IMR-90 (cell line): Measurements from ENCODE around the gene TSEN54. TPM values are rescaled to one million over a fixed set of nuclear protein-coding genes. Genes with fewer than 3 reads are reported as not detected.
A peak's percentile ranks its signal among the peaks of the same experiment; 100 is the strongest.

ENCODE experiments used
- ATAC-seq: fragments of 200-7000 bp; cut with Tn5 transposase; 2 replicates; pipeline ENCODE4 v1.9.1; 2020; ENCODE audit warnings: low read depth, mild to moderate bottlenecking, moderate library complexity
- BruUV-seq: library from RNA; stranded (reverse); fragments of 400-500 nt; replicated peaks from 2 replicates; lab custom pipeline; 2021; lab: Mats Ljungman, UMichigan
- CTCF ChIA-PET: fragments of 300-600 bp; formaldehyde crosslinking; extraction: SDS; loops from one replicate; lab custom pipeline; 2021; ENCODE audit warnings: antibody characterized with exemption; lab: Yijun Ruan, JAX
- POLR2A ChIA-PET: fragments of 300-600 bp; sonication (Branson Sonifier 250); formaldehyde crosslinking; loops from one replicate; lab custom pipeline; 2022; ENCODE audit warnings: antibody characterized with exemption; ENCODE audit not compliant: unreplicated experiment; lab: Charles Lee
- DNase-seq: peaks from one replicate; pipeline ENCODE4 v3.0.0; 2013
- H2AFZ ChIP-seq: replicated peaks from 2 replicates; pipeline ENCODE3; 2013; ENCODE audit warnings: low read length, mild to moderate bottlenecking; ENCODE audit not compliant: poor library complexity
- H2AK5ac ChIP-seq: 2 replicates; pipeline ENCODE4 v1.6.1; 2013; ENCODE audit warnings: low read depth, low read length, inconsistent platforms
- H2AK9ac ChIP-seq: replicated peaks from 2 replicates; pipeline ENCODE3; 2013; ENCODE audit warnings: mild to moderate bottlenecking, low read depth, low read length, moderate library complexity; ENCODE audit not compliant: poor library complexity
- H2BK120ac ChIP-seq: 2 replicates; pipeline ENCODE4 v1.6.1; 2013; ENCODE audit warnings: low read depth, low read length, inconsistent platforms
- H2BK15ac ChIP-seq: 3 replicates; pipeline ENCODE4 v1.6.1; 2013; ENCODE audit warnings: low read depth, low read length, inconsistent platforms
- H2BK20ac ChIP-seq: 2 replicates; pipeline ENCODE4 v1.6.1; 2013; ENCODE audit warnings: low read depth, mild to moderate bottlenecking, inconsistent platforms, low read length, moderate library complexity
- H2BK5ac ChIP-seq: 2 replicates; pipeline ENCODE4 v1.6.1; 2013; ENCODE audit warnings: mild to moderate bottlenecking, low read depth, low read length, inconsistent platforms; ENCODE audit not compliant: poor library complexity, severe bottlenecking
- H3K14ac ChIP-seq: replicated peaks from 2 replicates; pipeline ENCODE4 v1.6.1; 2013; ENCODE audit warnings: low read depth, low read length, inconsistent platforms
- H3K18ac ChIP-seq: 2 replicates; pipeline ENCODE4 v1.6.1; 2013; ENCODE audit warnings: low read depth, low read length, control low read depth
- H3K23ac ChIP-seq: 2 replicates; pipeline ENCODE4 v1.6.1; 2013; ENCODE audit warnings: low read depth, low read length, inconsistent platforms
- H3K27ac ChIP-seq: 2 replicates; pipeline ENCODE4 v1.5.1; 2013; ENCODE audit warnings: mild to moderate bottlenecking, control low read depth, low read length; ENCODE audit not compliant: insufficient read depth
- H3K27me3 ChIP-seq: 2 replicates; pipeline ENCODE4 v1.6.1; 2013; ENCODE audit warnings: low read length; ENCODE audit not compliant: control insufficient read depth, insufficient read depth
- H3K36me3 ChIP-seq: 2 replicates; pipeline ENCODE4 v1.6.1; 2013; ENCODE audit warnings: low read length, mixed read lengths; ENCODE audit not compliant: control insufficient read depth, insufficient read depth
- H3K4ac ChIP-seq: 2 replicates; pipeline ENCODE4 v1.6.1; 2013; ENCODE audit warnings: low read depth, low read length, inconsistent platforms
- H3K4me1 ChIP-seq: 2 replicates; pipeline ENCODE4 v1.6.1; 2013; ENCODE audit warnings: low read length, mixed read lengths; ENCODE audit not compliant: control insufficient read depth, insufficient read depth
- H3K4me2 ChIP-seq: 2 replicates; pipeline ENCODE4 v1.6.1; 2013; ENCODE audit warnings: low read depth, mild to moderate bottlenecking, control low read depth, low read length, moderate library complexity
- H3K4me3 ChIP-seq: 2 replicates; pipeline ENCODE4 v1.5.1; 2013; ENCODE audit warnings: low read depth, mild to moderate bottlenecking, control low read depth, low read length, moderate library complexity; ENCODE audit not compliant: insufficient read depth
- H3K56ac ChIP-seq: 2 replicates; pipeline ENCODE4 v1.6.1; 2013; ENCODE audit warnings: low read length, inconsistent platforms; ENCODE audit not compliant: insufficient read depth; ENCODE audit errors: extremely low read depth
- H3K79me1 ChIP-seq, 2 experiments: 2 replicates each; pipeline ENCODE4 v1.6.1; 2013; ENCODE audit warnings: low read length in 2 of 2, inconsistent platforms in 1 of 2, low read depth in 1 of 2
- H3K9ac ChIP-seq: 2 replicates; pipeline ENCODE4 v1.6.1; 2013; ENCODE audit warnings: low read depth, low read length, control low read depth
- H3K9me1 ChIP-seq: 2 replicates; pipeline ENCODE4 v1.6.1; 2013; ENCODE audit warnings: low read length, inconsistent platforms; ENCODE audit not compliant: insufficient read depth
- H3K9me3 ChIP-seq: 2 replicates; pipeline ENCODE4 v1.6.1; 2013; ENCODE audit warnings: low read length; ENCODE audit not compliant: control insufficient read depth, insufficient read depth
- H4K20me1 ChIP-seq: 2 replicates; pipeline ENCODE4 v1.6.1; 2013; ENCODE audit warnings: low read length, inconsistent platforms; ENCODE audit not compliant: insufficient read depth
- H4K5ac ChIP-seq: 2 replicates; pipeline ENCODE4 v1.6.1; 2013; ENCODE audit warnings: mild to moderate bottlenecking, low read depth, low read length, control low read depth
- H4K8ac ChIP-seq, 2 experiments: 2 replicates each; pipeline ENCODE4 v1.6.1; 2013; ENCODE audit warnings: low read depth in 2 of 2, low read length in 2 of 2, control low read depth in 1 of 2, inconsistent platforms in 1 of 2
- H4K91ac ChIP-seq: 2 replicates; pipeline ENCODE4 v1.6.1; 2013; ENCODE audit warnings: low read depth, low read length, inconsistent platforms; ENCODE audit not compliant: insufficient read depth
- BHLHE40 ChIP-seq: fragments of 150-350 bp; IDR thresholded peaks from 2 replicates; pipeline ENCODE4 v1.6.1; 2016; ENCODE audit warnings: mild to moderate bottlenecking, low read depth, low read length
- CHD1 ChIP-seq: IDR thresholded peaks from 2 replicates; pipeline ENCODE4 v1.6.1; 2012; ENCODE audit warnings: low read depth, low read length, improper control_type of control experiment
- FOS ChIP-seq: fragments of 150-350 bp; IDR thresholded peaks from 2 replicates; pipeline ENCODE4 v1.6.1; 2016; ENCODE audit warnings: low read depth, low read length
- MAFK ChIP-seq: IDR thresholded peaks from 2 replicates; pipeline ENCODE4 v1.6.1; 2012; ENCODE audit warnings: low read depth, low read length, improper control_type of control experiment
- MAZ ChIP-seq: IDR thresholded peaks from 2 replicates; pipeline ENCODE4 v1.6.1; 2012; ENCODE audit warnings: low read depth, mild to moderate bottlenecking, low read length, improper control_type of control experiment, moderate library complexity, borderline replicate concordance
- MXI1 ChIP-seq: IDR thresholded peaks from 2 replicates; pipeline ENCODE4 v1.6.1; 2012; ENCODE audit warnings: low read depth, mild to moderate bottlenecking, low read length, moderate library complexity, borderline replicate concordance
- NFE2L2 ChIP-seq: fragments of 150-350 bp; IDR thresholded peaks from 2 replicates; pipeline ENCODE4 v1.6.1; 2016; ENCODE audit warnings: low read depth, mild to moderate bottlenecking, low read length
- POLR2A ChIP-seq: IDR thresholded peaks from 2 replicates; pipeline ENCODE4 v1.6.1; 2012; ENCODE audit warnings: mild to moderate bottlenecking, low read depth, low read length
- RAD21 ChIP-seq: IDR thresholded peaks from 2 replicates; pipeline ENCODE4 v1.6.1; 2012; ENCODE audit warnings: low read length, improper control_type of control experiment
- RFX5 ChIP-seq: IDR thresholded peaks from 2 replicates; pipeline ENCODE4 v1.8.0; 2012; ENCODE audit warnings: low read depth, mild to moderate bottlenecking, low read length, moderate library complexity
- SMC3 ChIP-seq: fragments of 150-350 bp; IDR thresholded peaks from 2 replicates; pipeline ENCODE4 v1.6.1; 2016; ENCODE audit warnings: low read depth, mild to moderate bottlenecking, antibody characterized with exemption, low read length, moderate library complexity
- WGBS, 2 experiments: methylation state at CpG; one replicate each; pipeline versions ENCODE4 v1.1.5 to v1.1.7; 2013; ENCODE audit warnings: missing lambda C conversion rate in 2 of 2; ENCODE audit not compliant: insufficient read length in 1 of 2; ENCODE audit errors: extremely low coverage in 2 of 2; 5-methylcytosine and 5-hydroxymethylcytosine counted together
- dilution Hi-C: fragments of 300-500 bp; cut with HindIII; formaldehyde crosslinking; loops from one replicate; pipeline ENCODE4 v1.14.3; 2018; ENCODE audit warnings: low sequenced_read_pairs; ENCODE audit not compliant: unreplicated experiment
- in situ Hi-C: fragments of 300-500 bp; cut with MboI; formaldehyde crosslinking; loops from 3 replicates; pipeline ENCODE4 v1.14.3; 2019; ENCODE audit warnings: low sequenced_read_pairs, inconsistent platforms, mixed read lengths
- intact Hi-C: fragments of 100-400 bp; cut with micrococcal nuclease; formaldehyde crosslinking; loops from 2 replicates; pipeline ENCODE4 v1.10.0; 2022
- polyA plus RNA-seq, 3 experiments: library from polyadenylated mRNA; depleted of rRNA; stranded (reverse); fragments of >200 nt; gene quantifications; 2 replicates each; pipeline ENCODE4 v1.2.3, GENCODE V29; 2012; ENCODE audit warnings: low replicate concordance in 1 of 3
- total RNA-seq: library from RNA; depleted of rRNA; stranded (reverse); fragments of >200 nt; gene quantifications from 2 replicates; pipeline ENCODE4 v1.2.3, GENCODE V29; 2012
- TF ChIP-seq, protein P1 (sequence below): conservative IDR thresholded peaks from 2 replicates; pipeline ENCODE4 v1.5.1; 2012; ENCODE audit warnings: mild to moderate bottlenecking, low read depth, low read length, improper control_type of control experiment
- TF ChIP-seq, protein P2 (sequence below): fragments of 150-350 bp; IDR thresholded peaks from 2 replicates; pipeline ENCODE4 v1.6.1; 2016; ENCODE audit warnings: low read depth, mild to moderate bottlenecking, low read length, moderate library complexity, borderline replicate concordance
- TF ChIP-seq, protein P3 (sequence below): fragments of 150-350 bp; IDR thresholded peaks from 2 replicates; pipeline ENCODE4 v1.6.1; 2017; ENCODE audit warnings: mild to moderate bottlenecking, antibody characterized with exemption, low read length, low read depth

The TSEN54 gene
- total and polyA plus RNA-seq, 2 of the 4 experiments (the other 2 are of a cell fraction) = 7.2 to 14.9 TPM

DNA sequence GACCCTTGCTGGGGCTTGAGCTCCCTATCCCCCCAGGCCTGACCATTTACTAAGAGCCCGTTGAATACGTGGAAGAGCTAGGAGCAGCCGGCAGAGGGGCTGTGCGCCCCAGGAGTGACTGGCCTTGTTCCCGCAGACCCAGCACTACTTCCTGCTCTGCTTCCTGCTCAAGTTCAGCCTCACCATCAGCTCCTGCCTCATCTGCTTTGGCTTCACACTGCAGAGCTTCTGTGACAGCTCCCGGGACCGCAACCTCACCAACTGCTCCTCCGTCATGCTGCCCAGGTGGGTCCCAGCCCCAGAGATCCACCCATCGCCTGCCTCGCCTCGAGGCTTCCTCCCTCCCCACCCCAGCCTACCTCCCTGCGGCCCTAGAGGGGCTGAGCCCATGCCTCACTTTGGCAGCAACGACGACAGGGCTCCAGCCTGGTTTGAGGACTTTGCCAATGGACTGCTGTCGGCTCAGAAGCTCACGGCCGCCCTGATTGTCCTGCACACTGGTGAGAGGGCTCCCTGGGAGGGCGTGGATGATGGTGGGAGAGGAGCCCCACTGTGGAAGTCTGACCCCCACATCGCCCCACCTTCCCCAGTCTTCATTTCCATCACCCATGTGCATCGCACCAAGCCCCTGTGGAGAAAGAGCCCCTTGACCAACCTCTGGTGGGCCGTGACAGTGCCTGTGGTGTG lies 18.1 kb upstream of the TSEN54 start:
- dilution Hi-C loops (no loop called here), in situ Hi-C loops (no loop called here), intact Hi-C loops (no loop called here)
- BruUV-seq = no TSS peak
- no peak overlapping the region for H4K5ac ChIP-seq
- ChIA-PET CTCF (no interaction called here), POLR2A (no interaction called here)
- H2BK5ac ChIP-seq = no peak overlapping the region
- H2BK120ac ChIP-seq = no peak overlapping the region
- no peak overlapping the region for H3K4me3 ChIP-seq
- TF ChIP-seq NFE2L2 = no peak
- no peak for TF ChIP-seq MAFK
- no peak for TF ChIP-seq MAZ
- no peak for TF ChIP-seq CHD1
- no peak for TF ChIP-seq MXI1
- TF ChIP-seq, protein P1, sequence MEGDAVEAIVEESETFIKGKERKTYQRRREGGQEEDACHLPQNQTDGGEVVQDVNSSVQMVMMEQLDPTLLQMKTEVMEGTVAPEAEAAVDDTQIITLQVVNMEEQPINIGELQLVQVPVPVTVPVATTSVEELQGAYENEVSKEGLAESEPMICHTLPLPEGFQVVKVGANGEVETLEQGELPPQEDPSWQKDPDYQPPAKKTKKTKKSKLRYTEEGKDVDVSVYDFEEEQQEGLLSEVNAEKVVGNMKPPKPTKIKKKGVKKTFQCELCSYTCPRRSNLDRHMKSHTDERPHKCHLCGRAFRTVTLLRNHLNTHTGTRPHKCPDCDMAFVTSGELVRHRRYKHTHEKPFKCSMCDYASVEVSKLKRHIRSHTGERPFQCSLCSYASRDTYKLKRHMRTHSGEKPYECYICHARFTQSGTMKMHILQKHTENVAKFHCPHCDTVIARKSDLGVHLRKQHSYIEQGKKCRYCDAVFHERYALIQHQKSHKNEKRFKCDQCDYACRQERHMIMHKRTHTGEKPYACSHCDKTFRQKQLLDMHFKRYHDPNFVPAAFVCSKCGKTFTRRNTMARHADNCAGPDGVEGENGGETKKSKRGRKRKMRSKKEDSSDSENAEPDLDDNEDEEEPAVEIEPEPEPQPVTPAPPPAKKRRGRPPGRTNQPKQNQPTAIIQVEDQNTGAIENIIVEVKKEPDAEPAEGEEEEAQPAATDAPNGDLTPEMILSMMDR = no peak
- TF ChIP-seq FOS = no peak
- TF ChIP-seq BHLHE40 = no peak
- no peak for TF ChIP-seq RAD21
- TF ChIP-seq, protein P2, sequence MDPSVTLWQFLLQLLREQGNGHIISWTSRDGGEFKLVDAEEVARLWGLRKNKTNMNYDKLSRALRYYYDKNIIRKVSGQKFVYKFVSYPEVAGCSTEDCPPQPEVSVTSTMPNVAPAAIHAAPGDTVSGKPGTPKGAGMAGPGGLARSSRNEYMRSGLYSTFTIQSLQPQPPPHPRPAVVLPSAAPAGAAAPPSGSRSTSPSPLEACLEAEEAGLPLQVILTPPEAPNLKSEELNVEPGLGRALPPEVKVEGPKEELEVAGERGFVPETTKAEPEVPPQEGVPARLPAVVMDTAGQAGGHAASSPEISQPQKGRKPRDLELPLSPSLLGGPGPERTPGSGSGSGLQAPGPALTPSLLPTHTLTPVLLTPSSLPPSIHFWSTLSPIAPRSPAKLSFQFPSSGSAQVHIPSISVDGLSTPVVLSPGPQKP = no peak
- TF ChIP-seq SMC3 = no peak
- TF ChIP-seq POLR2A = no peak
- TF ChIP-seq RFX5 = no peak
- TF ChIP-seq, protein P3, sequence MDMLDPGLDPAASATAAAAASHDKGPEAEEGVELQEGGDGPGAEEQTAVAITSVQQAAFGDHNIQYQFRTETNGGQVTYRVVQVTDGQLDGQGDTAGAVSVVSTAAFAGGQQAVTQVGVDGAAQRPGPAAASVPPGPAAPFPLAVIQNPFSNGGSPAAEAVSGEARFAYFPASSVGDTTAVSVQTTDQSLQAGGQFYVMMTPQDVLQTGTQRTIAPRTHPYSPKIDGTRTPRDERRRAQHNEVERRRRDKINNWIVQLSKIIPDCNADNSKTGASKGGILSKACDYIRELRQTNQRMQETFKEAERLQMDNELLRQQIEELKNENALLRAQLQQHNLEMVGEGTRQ = no peak
- ATAC-seq (no peak), DNase-seq (no peak)
- H3K23ac ChIP-seq = no peak overlapping the region
- no peaks in the 10 kb centered on the region for H4K20me1 ChIP-seq
- no peak overlapping the region for H3K4me2 ChIP-seq
- no peak overlapping the region for H3K14ac ChIP-seq
- H3K27me3 ChIP-seq = no peaks in the 10 kb centered on the region
- no peaks in the 10 kb centered on the region for H3K4me1 ChIP-seq
- H2AFZ ChIP-seq = no peak overlapping the region
- H3K27ac ChIP-seq = no peak overlapping the region
- no peaks in the 10 kb centered on the region for H3K9me1 ChIP-seq
- peak overlapping the region; percentile 72 for H2AK9ac ChIP-seq
- no peaks in the 10 kb centered on the region for H3K9me3 ChIP-seq
- no peaks in the 10 kb centered on the region for H3K79me1 ChIP-seq
- no peak overlapping the region for H4K8ac ChIP-seq
- peaks cover 57% of the 10 kb centered on the region for H3K36me3 ChIP-seq
- WGBS, 2 experiments = 98% methylated on average over 5 of the region's 21 CpGs; no CpG with 5 or more reads in 1 of the 2 experiments
- no peak overlapping the region for H2BK20ac ChIP-seq
- H3K18ac ChIP-seq = no peak overlapping the region
- no peak overlapping the region for H3K9ac ChIP-seq
- H4K91ac ChIP-seq = no peak overlapping the region
- H3K56ac ChIP-seq = no peak overlapping the region
- H2AK5ac ChIP-seq = no peak overlapping the region
- no peak overlapping the region for H2BK15ac ChIP-seq
- no peak overlapping the region for H3K4ac ChIP-seq
